HepG2 (cell line): ENCODE results near the gene CPLANE2. TPM values are rescaled to one million over a fixed set of nuclear protein-coding genes. Genes with fewer than 3 reads are reported as not detected.
A peak's percentile ranks its signal among the peaks of the same experiment; 100 is the strongest.

ENCODE experiments used
- FOSL1 ChIP-seq: sonication (generic); formaldehyde crosslinking; IDR thresholded peaks from 2 replicates; pipeline ENCODE4 v1.9.0; 2021; ENCODE audit warnings: missing genetic modification reagents, borderline replicate concordance
- MIXL1 ChIP-seq: IDR thresholded peaks from 2 replicates; pipeline ENCODE4 v1.6.1; 2016
- SAP130 ChIP-seq: IDR thresholded peaks from 2 replicates; pipeline ENCODE4 v1.6.1; 2016; ENCODE audit warnings: low read depth
- TAF1 ChIP-seq: sonication (generic); formaldehyde crosslinking; IDR thresholded peaks from 2 replicates; pipeline ENCODE4 v1.4.0; 2020; ENCODE audit warnings: missing genetic modification reagents
- TEAD3 ChIP-seq: optimal IDR thresholded peaks from 2 replicates; pipeline ENCODE3; 2016; ENCODE audit warnings: borderline replicate concordance
- ZNF326 ChIP-seq: sonication (generic); formaldehyde crosslinking; IDR thresholded peaks from 2 replicates; pipeline ENCODE4 v1.4.0; 2020; ENCODE audit warnings: missing genetic modification reagents, borderline replicate concordance
- polyA plus RNA-seq, 8 experiments: library from polyadenylated mRNA; depleted of rRNA in 3 of 8; stranded (reverse) in 7 of 8; unstranded in 1 of 8; fragments of >200 nt; fragmentation: Illumina TruSeq in 4 of 8; extraction: Trizol in 4 of 8; gene quantifications; 2 replicates each; pipeline versions ENCODE4 v1.2.1 to v1.2.3, GENCODE V29; 2011 to 2016; ENCODE audit warnings: low read depth in 4 of 8, missing spikeins in 1 of 8, mixed read lengths in 1 of 8; ENCODE audit not compliant: insufficient read depth in 1 of 8
- total RNA-seq, 5 experiments: library from RNA; depleted of rRNA; stranded (reverse); fragments of >200 nt; fragmentation: Illumina TruSeq; extraction: Trizol; gene quantifications; 2 replicates each; pipeline ENCODE4 v1.2.3, GENCODE V29; 2016; ENCODE audit warnings: low read depth in 1 of 5
- TF ChIP-seq, protein P1 (sequence below): sonication (generic); formaldehyde crosslinking; IDR thresholded peaks from 2 replicates; pipeline ENCODE4 v1.4.0; 2020; ENCODE audit warnings: mild to moderate bottlenecking, missing genetic modification reagents
- TF ChIP-seq, protein P2 (sequence below): sonication (generic); formaldehyde crosslinking; IDR thresholded peaks from 2 replicates; pipeline ENCODE4 v1.8.0; 2022; ENCODE audit warnings: mild to moderate bottlenecking, missing genetic modification reagents, moderate library complexity
- TF ChIP-seq, protein P3 (sequence below): sonication (generic); formaldehyde crosslinking; IDR thresholded peaks from 2 replicates; pipeline ENCODE4 v1.4.0; 2020; ENCODE audit warnings: missing genetic modification reagents, borderline replicate concordance
- TF ChIP-seq, protein P4 (sequence below): sonication (generic); formaldehyde crosslinking; IDR thresholded peaks from 2 replicates; pipeline ENCODE4 v1.5.0; 2020; ENCODE audit warnings: mild to moderate bottlenecking, missing genetic modification reagents
- TF ChIP-seq, protein P5 (sequence below): sonication (generic); formaldehyde crosslinking; IDR thresholded peaks from 2 replicates; pipeline ENCODE4 v1.8.1; 2023; ENCODE audit warnings: mild to moderate bottlenecking, missing genetic modification reagents

The CPLANE2 gene
- total and polyA plus RNA-seq, 2 of the 13 experiments (the other 11 are each of a cell fraction or from before 2014, with no cell fraction given), result 0.29 to 1.6 TPM

DNA sequence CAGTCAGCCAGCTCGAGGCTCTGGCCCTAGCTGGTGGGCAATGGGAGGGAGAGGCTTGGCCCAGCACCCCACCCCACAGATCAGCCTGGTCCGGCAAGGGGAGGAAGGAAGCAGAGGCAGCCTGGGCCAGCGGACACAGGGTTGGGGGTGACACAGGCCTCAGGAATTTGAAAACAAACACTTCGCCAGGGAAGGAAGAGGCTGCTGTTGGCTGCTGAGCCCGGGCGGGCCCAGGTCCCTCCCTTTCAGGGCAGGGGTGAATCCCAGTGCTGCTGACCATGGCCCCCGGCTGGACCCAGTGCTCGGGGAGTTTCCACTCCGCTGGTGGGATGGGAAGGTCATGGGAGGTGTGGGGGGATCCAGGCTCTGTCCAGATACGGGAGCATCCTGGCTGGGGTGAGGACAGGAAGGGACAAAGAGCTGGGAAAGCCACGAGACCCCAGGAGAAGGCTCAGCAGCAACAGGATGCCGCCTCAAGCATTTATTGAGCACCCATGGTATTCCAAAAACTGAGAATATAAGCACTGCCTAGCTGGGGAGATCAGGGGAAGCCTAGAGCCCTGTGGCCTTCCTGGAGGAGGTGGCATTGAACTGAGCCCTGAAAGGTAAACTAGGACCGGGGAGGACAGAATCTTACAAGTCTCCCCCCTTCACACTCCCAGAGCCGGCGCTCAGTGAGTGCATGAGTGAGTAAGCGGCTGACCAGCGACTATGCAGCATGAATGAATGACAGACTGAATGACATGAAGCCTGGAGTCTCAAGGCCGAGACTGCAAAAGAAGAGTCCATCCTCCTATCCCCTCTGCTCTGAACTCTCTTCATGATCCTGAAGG is 54.9 kb downstream of the CPLANE2 start (continued):
- TF ChIP-seq, protein P1, sequence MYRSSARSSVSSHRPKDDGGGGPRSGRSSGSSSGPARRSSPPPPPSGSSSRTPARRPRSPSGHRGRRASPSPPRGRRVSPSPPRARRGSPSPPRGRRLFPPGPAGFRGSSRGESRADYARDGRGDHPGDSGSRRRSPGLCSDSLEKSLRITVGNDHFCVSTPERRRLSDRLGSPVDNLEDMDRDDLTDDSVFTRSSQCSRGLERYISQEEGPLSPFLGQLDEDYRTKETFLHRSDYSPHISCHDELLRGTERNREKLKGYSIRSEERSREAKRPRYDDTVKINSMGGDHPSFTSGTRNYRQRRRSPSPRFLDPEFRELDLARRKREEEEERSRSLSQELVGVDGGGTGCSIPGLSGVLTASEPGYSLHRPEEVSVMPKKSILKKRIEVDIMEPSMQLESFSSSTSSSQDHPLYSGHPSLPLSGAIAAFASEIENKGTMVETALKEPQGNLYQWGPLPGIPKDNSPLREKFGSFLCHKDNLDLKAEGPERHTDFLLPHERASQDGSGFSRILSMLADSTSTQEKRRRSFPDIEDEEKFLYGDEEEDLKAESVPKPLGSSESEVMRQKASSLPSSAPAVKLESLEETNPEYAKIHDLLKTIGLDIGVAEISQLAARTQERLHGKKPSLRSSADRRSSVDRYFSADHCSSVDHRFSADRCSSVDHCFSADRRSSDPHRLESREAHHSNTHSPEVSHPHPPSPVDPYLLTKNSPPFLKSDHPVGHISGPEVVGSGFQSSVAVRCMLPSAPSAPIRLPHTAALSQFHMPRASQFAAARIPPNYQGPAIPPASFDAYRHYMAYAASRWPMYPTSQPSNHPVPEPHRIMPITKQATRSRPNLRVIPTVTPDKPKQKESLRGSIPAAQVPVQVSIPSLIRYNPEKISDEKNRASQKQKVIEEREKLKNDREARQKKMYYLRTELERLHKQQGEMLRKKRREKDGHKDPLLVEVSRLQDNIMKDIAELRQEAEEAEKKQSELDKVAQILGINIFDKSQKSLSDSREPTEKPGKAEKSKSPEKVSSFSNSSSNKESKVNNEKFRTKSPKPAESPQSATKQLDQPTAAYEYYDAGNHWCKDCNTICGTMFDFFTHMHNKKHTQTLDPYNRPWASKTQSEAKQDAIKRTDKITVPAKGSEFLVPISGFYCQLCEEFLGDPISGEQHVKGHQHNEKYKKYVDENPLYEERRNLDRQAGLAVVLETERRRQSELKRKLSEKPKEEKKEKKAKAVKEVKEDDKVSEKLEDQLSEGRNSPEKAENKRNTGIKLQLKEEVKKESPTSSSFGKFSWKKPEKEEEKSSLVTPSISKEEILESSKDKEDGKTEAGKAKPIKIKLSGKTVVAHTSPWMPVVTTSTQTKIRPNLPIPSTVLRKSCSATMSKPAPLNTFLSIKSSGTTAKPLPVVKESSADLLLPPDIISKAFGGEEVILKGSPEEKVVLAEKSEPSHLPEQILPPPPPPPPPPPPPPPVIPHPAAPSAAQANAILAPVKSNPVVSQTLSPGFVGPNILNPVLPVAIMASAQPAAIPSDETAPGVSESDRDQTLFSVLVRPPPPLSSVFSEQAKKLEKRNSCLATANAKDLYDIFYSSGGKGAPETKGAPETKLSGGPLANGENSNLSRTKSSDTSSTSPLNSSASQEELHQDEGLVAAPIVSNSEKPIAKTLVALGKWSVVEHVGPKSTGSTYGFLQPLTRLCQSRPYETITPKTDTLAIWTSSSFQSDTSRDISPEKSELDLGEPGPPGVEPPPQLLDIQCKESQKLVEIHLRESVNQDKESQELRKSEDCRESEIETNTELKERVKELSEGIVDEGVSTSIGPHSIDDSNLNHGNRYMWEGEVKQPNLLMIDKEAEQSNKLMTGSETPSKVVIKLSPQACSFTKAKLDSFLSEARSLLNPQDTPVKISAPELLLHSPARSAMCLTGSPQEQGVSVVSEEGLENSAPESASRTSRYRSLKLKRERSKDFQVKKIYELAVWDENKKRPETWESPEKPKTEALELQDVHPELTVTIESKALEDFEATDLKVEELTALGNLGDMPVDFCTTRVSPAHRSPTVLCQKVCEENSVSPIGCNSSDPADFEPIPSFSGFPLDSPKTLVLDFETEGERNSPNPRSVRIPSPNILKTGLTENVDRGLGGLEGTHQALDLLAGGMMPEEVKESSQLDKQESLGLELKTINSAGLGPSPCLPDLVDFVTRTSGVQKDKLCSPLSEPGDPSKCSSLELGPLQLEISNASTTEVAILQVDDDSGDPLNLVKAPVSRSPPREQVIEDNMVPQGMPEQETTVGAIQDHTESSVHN (CRISPR knock-in tag), result 0 out of 2 replicates have a peak, but pooled peaks have one; percentile 44
- TF ChIP-seq, protein P2, sequence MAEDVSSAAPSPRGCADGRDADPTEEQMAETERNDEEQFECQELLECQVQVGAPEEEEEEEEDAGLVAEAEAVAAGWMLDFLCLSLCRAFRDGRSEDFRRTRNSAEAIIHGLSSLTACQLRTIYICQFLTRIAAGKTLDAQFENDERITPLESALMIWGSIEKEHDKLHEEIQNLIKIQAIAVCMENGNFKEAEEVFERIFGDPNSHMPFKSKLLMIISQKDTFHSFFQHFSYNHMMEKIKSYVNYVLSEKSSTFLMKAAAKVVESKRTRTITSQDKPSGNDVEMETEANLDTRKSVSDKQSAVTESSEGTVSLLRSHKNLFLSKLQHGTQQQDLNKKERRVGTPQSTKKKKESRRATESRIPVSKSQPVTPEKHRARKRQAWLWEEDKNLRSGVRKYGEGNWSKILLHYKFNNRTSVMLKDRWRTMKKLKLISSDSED (CRISPR knock-in tag), result no peak
- TF ChIP-seq, protein P3, sequence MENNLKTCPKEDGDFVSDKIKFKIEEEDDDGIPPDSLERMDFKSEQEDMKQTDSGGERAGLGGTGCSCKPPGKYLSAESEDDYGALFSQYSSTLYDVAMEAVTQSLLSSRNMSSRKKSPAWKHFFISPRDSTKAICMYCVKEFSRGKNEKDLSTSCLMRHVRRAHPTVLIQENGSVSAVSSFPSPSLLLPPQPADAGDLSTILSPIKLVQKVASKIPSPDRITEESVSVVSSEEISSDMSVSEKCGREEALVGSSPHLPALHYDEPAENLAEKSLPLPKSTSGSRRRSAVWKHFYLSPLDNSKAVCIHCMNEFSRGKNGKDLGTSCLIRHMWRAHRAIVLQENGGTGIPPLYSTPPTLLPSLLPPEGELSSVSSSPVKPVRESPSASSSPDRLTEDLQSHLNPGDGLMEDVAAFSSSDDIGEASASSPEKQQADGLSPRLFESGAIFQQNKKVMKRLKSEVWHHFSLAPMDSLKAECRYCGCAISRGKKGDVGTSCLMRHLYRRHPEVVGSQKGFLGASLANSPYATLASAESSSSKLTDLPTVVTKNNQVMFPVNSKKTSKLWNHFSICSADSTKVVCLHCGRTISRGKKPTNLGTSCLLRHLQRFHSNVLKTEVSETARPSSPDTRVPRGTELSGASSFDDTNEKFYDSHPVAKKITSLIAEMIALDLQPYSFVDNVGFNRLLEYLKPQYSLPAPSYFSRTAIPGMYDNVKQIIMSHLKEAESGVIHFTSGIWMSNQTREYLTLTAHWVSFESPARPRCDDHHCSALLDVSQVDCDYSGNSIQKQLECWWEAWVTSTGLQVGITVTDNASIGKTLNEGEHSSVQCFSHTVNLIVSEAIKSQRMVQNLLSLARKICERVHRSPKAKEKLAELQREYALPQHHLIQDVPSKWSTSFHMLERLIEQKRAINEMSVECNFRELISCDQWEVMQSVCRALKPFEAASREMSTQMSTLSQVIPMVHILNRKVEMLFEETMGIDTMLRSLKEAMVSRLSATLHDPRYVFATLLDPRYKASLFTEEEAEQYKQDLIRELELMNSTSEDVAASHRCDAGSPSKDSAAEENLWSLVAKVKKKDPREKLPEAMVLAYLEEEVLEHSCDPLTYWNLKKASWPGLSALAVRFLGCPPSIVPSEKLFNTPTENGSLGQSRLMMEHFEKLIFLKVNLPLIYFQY, result peak; percentile 82; the same call in 1 of the 2 replicates
- TF ChIP-seq MIXL1 (no peak), FOSL1 (peak; percentile 92), ZNF326 (CRISPR knock-in tag) (no peak), TAF1 (CRISPR knock-in tag) (peak; percentile 47), TEAD3 (CRISPR knock-in tag) (peak; percentile 98), SAP130 (CRISPR knock-in tag) (peak; percentile 84)
- TF ChIP-seq, protein P4, sequence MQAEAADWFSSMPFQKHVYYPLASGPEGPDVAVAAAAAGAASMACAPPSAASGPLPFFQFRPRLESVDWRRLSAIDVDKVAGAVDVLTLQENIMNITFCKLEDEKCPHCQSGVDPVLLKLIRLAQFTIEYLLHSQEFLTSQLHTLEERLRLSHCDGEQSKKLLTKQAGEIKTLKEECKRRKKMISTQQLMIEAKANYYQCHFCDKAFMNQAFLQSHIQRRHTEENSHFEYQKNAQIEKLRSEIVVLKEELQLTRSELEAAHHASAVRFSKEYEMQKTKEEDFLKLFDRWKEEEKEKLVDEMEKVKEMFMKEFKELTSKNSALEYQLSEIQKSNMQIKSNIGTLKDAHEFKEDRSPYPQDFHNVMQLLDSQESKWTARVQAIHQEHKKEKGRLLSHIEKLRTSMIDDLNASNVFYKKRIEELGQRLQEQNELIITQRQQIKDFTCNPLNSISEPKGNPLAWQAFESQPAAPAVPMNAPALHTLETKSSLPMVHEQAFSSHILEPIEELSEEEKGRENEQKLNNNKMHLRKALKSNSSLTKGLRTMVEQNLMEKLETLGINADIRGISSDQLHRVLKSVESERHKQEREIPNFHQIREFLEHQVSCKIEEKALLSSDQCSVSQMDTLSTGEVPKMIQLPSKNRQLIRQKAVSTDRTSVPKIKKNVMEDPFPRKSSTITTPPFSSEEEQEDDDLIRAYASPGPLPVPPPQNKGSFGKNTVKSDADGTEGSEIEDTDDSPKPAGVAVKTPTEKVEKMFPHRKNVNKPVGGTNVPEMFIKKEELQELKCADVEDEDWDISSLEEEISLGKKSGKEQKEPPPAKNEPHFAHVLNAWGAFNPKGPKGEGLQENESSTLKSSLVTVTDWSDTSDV, result no peak
- TF ChIP-seq, protein P5, sequence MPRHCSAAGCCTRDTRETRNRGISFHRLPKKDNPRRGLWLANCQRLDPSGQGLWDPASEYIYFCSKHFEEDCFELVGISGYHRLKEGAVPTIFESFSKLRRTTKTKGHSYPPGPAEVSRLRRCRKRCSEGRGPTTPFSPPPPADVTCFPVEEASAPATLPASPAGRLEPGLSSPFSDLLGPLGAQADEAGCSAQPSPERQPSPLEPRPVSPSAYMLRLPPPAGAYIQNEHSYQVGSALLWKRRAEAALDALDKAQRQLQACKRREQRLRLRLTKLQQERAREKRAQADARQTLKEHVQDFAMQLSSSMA (CRISPR knock-in tag), result no peak
